ENCODE measurements around the gene KLHDC4. TPM values are rescaled to one million over a fixed set of nuclear protein-coding genes. Genes with fewer than 3 reads are reported as not detected.
A peak's percentile ranks its signal among the peaks of the same experiment; 100 is the strongest.

Gene KLHDC4
- total RNA-seq, 6 donors from 2014 or later = 30.7 to 248 (median 37.5) TPM

DNA sequence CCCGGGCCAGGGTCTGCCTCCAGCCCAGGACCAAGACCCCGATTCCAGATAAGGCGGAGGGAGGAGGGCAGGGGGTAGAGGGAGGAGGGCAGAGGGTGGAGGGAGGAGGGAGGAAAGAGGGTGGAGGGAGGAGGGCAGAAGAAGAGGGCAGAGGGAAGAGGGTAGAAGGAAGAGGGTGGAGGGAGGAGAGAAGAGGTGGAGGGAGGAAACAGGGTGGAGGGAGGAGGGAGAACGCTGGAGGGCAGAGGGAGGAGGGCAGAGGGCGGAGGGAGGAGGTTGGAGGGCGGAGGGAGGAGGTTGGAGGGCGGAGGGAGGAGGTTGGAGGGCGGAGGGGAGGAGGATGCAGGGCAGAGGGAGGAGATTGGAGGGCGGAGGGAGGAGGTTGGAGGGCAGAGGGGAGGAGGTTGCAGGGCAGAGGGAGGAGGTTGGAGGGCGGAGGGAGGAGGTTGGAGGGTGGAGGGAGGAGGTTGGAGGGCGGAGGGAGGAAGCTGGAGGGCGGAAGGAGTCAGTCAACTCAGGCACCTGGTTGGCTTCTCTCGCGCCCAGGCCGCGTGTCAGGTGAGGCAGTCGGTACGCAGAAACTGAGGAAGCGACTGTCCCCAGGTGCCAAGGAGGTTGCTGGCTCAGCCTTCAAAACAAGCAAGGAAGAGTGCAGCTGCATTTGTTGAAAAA lies 65.2 kb downstream of the KLHDC4 start:
- H3K36me3 ChIP-seq = peaks cover 8 to 64% (median 31%) of the 10 kb centered on the region in 4 donors

GRCh38 chr16:87698676-87699199 lies 67.0 kb downstream of the KLHDC4 start:
- Histone ChIP-seq H3K9me3 (no peaks in the 10 kb centered on the region), H3K27ac (no peak overlapping the region), H3K4me1 (no peaks in the 10 kb centered on the region), H3K27me3 (no peaks in the 10 kb centered on the region), H3K36me3 (peaks cover 8 to 58% (median 33%) of the 10 kb centered on the region in 4 donors), H3K4me3 (no peak overlapping the region)
- 91 to 93% methylated on average over 14 to 18 of the region's 20 CpGs for WGBS, 2 donors
- TF ChIP-seq EP300 (IDR thresholded peaks at IDR 0.05) (no peak), CTCF (IDR thresholded peaks at IDR 0.05) (no peak), POLR2A (IDR thresholded peaks at IDR 0.05) (no peak), POLR2AphosphoS5 (IDR thresholded peaks at IDR 0.05) (no peak)
- ATAC-seq (ENCODE audit: low FRiP score in 2 of 2) (no peak), DNase-seq (peak in 1 of 2 donors; percentile 63)

More for the DNA sequence above, 65.2 kb downstream of the KLHDC4 start:
- Histone ChIP-seq H3K27me3 (no peaks in the 10 kb centered on the region), H3K4me3 (no peak overlapping the region), H3K9me3 (no peaks in the 10 kb centered on the region), H3K4me1 (no peaks in the 10 kb centered on the region), H3K27ac (no peak overlapping the region)
- 84 to 87% methylated on average over 17 to 19 of the region's 19 CpGs for WGBS, 2 donors
- ATAC-seq (ENCODE audit: low FRiP score in 2 of 2) (no peak), DNase-seq (no peak)
- TF ChIP-seq EP300 (IDR thresholded peaks at IDR 0.05) = no peak
- no peak for TF ChIP-seq POLR2AphosphoS5 (IDR thresholded peaks at IDR 0.05)
- TF ChIP-seq POLR2A (IDR thresholded peaks at IDR 0.05) = no peak
- TF ChIP-seq CTCF (IDR thresholded peaks at IDR 0.05) = no peak

GRCh38 chr16:87698241-87698640 lies 67.5 kb downstream of the KLHDC4 start:
- ATAC-seq (ENCODE audit: low FRiP score in 2 of 2) = no peak
- no peak overlapping the region for H3K4me3 ChIP-seq

DNA sequence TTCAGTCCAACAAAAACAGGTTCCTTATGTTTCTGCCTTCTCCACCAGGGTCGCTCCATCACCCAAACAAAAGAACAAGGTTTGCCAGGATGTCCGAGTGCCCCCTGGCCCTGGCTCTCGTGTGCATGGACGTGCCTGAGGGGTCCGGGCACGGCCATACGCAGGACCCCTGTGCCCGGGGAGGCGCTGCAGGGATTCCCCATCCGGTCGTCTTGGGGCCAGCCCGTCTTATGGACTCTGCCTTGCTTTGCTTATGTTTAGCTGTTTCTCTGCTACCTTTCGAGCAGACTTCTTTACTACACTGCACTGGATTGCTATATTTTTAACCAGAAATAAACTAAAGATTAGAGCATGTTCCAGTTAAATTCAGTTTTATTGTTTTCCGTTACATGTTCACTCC lies 68.0 kb downstream of the KLHDC4 start:
- no peak overlapping the region for H3K27ac ChIP-seq
- 93 to 94% methylated on average over 14 of the region's 14 CpGs for WGBS, 2 donors
- H3K9me3 ChIP-seq = no peaks in the 10 kb centered on the region
- H3K36me3 ChIP-seq = peaks cover 4 to 49% (median 25%) of the 10 kb centered on the region in 4 donors
- TF ChIP-seq POLR2A (IDR thresholded peaks at IDR 0.05) (no peak), CTCF (IDR thresholded peaks at IDR 0.05) (no peak), POLR2AphosphoS5 (IDR thresholded peaks at IDR 0.05) (no peak), EP300 (IDR thresholded peaks at IDR 0.05) (no peak)
- no peak overlapping the region for H3K4me3 ChIP-seq
- ATAC-seq (ENCODE audit: low FRiP score in 2 of 2) (no peak), DNase-seq (peak in 1 of 2 donors; percentile 63)
- no peaks in the 10 kb centered on the region for H3K4me1 ChIP-seq
- no peaks in the 10 kb centered on the region for H3K27me3 ChIP-seq

More at GRCh38 chr16:87698241-87698640, 67.5 kb downstream of the KLHDC4 start:
- H3K36me3 ChIP-seq = peaks cover 8 to 53% (median 29%) of the 10 kb centered on the region in 4 donors
- no peak for TF ChIP-seq POLR2AphosphoS5 (IDR thresholded peaks at IDR 0.05)
- no peak for TF ChIP-seq POLR2A (IDR thresholded peaks at IDR 0.05)
- TF ChIP-seq CTCF (IDR thresholded peaks at IDR 0.05) = no peak
- TF ChIP-seq EP300 (IDR thresholded peaks at IDR 0.05) = no peak
- no peak overlapping the region for H3K27ac ChIP-seq
- 89 to 96% methylated on average over 6 to 7 of the region's 7 CpGs for WGBS, 2 donors
- no peaks in the 10 kb centered on the region for H3K9me3 ChIP-seq
- DNase-seq = no peak
- no peaks in the 10 kb centered on the region for H3K27me3 ChIP-seq
- H3K4me1 ChIP-seq = no peaks in the 10 kb centered on the region

All from upper lobe of left lung (tissue), 6 donors.